Fibroblast of pulmonary artery (primary cell): ENCODE results near the gene CLIC5.

Experiments
- DNase-seq: peaks from one replicate; pipeline ENCODE4 v3.0.0-alpha.2; 2010; ENCODE audit warnings: low read depth
- H3K4me3 ChIP-seq: replicated peaks from 2 replicates; pipeline ENCODE4 v1.5.1; 2011; ENCODE audit warnings: low read depth, mild to moderate bottlenecking, control low read depth, low read length, moderate library complexity
- TF ChIP-seq, protein P1 (sequence below): IDR thresholded peaks from 2 replicates; pipeline ENCODE4 v1.5.1; 2011; ENCODE audit warnings: mild to moderate bottlenecking, control low read depth, low read length, inconsistent platforms; ENCODE audit errors: missing control alignments

The CLIC5 gene

DNA sequence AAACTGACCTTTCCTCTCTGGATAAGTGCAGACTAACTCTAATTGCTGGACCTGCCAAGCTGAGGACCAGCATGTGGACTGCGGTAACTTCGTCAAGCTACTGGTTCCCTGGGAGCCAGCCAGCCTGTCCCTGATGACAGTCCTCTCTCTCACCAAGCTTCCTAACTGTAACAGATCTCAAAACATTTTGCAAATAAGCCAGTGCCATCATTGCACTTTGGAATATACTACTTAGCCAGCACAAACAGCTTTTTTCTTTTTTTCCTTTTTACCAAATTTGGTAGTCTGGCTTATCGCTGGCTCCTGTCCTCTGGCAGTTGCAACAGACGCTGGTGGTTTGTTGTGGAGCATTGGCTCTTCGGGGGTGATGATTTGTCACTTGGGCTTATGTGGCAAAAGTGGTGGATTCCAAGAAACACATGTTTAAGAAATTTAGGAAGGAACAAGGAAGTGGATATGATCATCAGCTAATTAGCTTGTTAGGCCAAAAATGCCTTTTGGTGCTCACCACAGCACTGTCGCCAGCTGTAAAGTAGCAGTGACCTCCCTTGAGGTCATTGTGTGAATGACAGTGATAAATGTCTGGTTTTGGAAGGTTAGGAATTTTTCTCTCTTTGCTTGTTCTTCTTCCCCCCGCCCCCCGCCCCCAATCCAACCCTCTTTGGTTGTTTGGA lies 171.7 kb downstream of the CLIC5 start:
- H3K4me3 ChIP-seq: no peak overlapping the region
- DNase-seq: no peak
- TF ChIP-seq, protein P1, sequence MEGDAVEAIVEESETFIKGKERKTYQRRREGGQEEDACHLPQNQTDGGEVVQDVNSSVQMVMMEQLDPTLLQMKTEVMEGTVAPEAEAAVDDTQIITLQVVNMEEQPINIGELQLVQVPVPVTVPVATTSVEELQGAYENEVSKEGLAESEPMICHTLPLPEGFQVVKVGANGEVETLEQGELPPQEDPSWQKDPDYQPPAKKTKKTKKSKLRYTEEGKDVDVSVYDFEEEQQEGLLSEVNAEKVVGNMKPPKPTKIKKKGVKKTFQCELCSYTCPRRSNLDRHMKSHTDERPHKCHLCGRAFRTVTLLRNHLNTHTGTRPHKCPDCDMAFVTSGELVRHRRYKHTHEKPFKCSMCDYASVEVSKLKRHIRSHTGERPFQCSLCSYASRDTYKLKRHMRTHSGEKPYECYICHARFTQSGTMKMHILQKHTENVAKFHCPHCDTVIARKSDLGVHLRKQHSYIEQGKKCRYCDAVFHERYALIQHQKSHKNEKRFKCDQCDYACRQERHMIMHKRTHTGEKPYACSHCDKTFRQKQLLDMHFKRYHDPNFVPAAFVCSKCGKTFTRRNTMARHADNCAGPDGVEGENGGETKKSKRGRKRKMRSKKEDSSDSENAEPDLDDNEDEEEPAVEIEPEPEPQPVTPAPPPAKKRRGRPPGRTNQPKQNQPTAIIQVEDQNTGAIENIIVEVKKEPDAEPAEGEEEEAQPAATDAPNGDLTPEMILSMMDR: no peak

- TF ChIP-seq, protein P1: no peak
- H3K4me3 ChIP-seq: no peak overlapping the region
- no peak for DNase-seq
Observed at GRCh38 chr6:45841062-45841461, 174.6 kb downstream of the CLIC5 start.

GRCh38 chr6:45838996-45839395 lies 176.7 kb downstream of the CLIC5 start:
- TF ChIP-seq, protein P1: no peak
- no peak for DNase-seq
- H3K4me3 ChIP-seq: no peak overlapping the region

DNA sequence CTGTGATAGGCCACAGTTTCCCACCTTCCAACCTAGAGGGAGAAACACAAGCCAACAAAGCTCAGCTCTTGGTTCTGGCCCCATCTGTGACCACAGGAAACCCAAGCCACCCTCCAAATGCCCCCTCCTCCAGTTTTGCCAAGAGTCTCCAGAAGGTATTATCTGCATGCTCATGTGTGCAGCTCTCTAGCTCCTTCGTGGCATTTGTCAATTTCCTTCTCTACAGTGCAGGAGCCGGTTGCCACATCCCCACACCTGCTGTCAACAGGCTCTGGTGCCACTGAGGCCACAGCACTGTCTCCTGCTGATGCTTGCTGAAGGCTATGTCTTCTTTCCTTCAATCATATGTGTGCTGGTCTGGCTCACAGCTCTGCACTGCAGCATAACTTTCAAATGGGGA lies 177.2 kb downstream of the CLIC5 start:
- no peak for DNase-seq
- TF ChIP-seq, protein P1: no peak

DNA sequence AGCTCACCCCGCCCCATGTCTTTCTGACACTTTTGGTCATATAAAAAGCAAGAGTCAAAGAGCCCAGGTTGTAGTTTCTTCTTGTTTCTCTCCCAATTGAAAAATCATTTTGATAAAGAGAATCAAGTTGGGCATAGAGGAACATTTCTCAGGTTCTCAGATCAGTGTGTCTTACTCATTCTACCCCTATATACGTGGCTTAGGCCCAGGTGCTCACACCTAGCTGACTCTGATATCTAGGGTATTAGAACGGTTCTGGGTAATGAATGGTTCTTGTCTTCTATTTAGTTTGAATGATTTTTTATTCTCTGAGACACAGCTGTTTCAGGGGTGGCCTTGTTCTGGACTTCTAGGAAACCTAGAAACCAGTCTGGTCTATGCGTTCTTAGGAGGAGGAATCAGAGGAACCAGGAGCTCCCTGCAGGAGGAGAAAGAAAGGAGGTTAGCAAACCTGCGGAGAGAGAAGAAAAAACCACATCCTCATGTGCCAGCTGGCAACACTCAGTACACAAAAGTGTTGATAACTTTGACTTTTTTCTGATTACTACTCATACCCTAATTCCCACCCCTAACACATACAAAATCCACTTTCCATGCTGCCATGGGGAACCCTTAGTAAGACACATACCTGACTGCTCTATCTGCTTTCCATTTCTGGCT lies 178.0 kb downstream of the CLIC5 start:
- DNase-seq: no peak
- no peak overlapping the region for H3K4me3 ChIP-seq
- TF ChIP-seq, protein P1: no peak

More for the DNA sequence above, 177.2 kb downstream of the CLIC5 start:
- no peak overlapping the region for H3K4me3 ChIP-seq

DNA sequence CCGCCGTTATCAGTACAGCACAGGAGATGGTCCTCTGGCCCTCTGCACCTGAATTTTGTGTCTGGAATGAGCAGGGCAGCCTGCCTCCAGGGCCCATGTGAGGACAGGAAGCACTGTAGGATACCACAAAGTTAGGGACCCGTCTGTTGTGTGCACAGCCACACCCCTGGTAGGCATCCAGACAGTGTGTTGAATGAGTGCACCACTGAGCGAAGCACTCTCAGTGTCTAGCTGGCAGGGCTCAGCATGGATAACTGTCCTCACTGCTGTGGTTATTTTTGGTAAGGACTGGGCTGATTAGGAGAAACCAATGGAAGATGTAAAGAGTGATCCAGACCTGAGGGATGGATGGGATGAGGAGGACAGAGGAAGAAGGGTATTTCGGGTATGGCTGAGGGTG lies 178.7 kb downstream of the CLIC5 start:
- no peak for DNase-seq
- H3K4me3 ChIP-seq: no peak overlapping the region
- TF ChIP-seq, protein P1: no peak

- TF ChIP-seq, protein P1: no peak
- no peak for DNase-seq
- H3K4me3 ChIP-seq: no peak overlapping the region
Observed at GRCh38 chr6:45836438-45836824, 179.2 kb downstream of the CLIC5 start.
